Tibial nerve (tissue), 4 donors: ENCODE results near the gene ZFAND3. TPM values are rescaled to one million over a fixed set of nuclear protein-coding genes. Genes with fewer than 3 reads are reported as not detected.

Experiments used
- DNase-seq, 2 donors: peaks; one replicate each; pipeline ENCODE4 v3.0.0-alpha.2; 2019; ENCODE audit warnings: low spot score in 2 of 2
- H3K27ac ChIP-seq, 4 donors: fragments of 200-600 bp; sonication (generic) in 3 of 4; one replicate each; pipeline ENCODE4 v1.5.1; 2017 to 2019; ENCODE audit warnings: mild to moderate bottlenecking in 1 of 4
- H3K27me3 ChIP-seq, 2 donors: fragments of 200-600 bp; sonication (generic) in 1 of 2; one replicate each; pipeline versions ENCODE4 v1.5.1 to v1.6.0; 2017 to 2019
- H3K36me3 ChIP-seq, 3 donors: fragments of 200-600 bp; sonication (generic); one replicate each; pipeline ENCODE4 v1.5.1; 2018 to 2019
- H3K4me1 ChIP-seq, 4 donors: fragments of 200-600 bp; sonication (generic) in 3 of 4; one replicate each; pipeline ENCODE4 v1.5.1; 2017 to 2019
- H3K4me3 ChIP-seq, 4 donors: fragments of 200-600 bp; sonication (generic) in 3 of 4; one replicate each; pipeline ENCODE4 v1.5.1; 2017 to 2019; ENCODE audit warnings: mild to moderate bottlenecking in 1 of 4, moderate library complexity in 1 of 4
- H3K9me3 ChIP-seq, 4 donors: fragments of 200-600 bp; sonication (generic) in 3 of 4; one replicate each; pipeline ENCODE4 v1.5.1; 2017 to 2019
- EP300 ChIP-seq, 2 donors: sonication (generic); formaldehyde crosslinking; IDR thresholded peaks; one replicate each; pipeline ENCODE4 v1.6.1; 2017; ENCODE audit warnings: antibody characterized with exemption in 2 of 2, mild to moderate bottlenecking in 1 of 2
- POLR2A ChIP-seq, 2 donors: fragments of 450-650 bp; IDR thresholded peaks; one replicate each; pipeline ENCODE4 v1.6.1; 2017; ENCODE audit warnings: antibody characterized with exemption in 2 of 2, mild to moderate bottlenecking in 2 of 2, moderate library complexity in 2 of 2
- WGBS, 2 donors: methylation state at CpG; one replicate each; pipeline ENCODE4 v1.1.5; 2018; 5-methylcytosine and 5-hydroxymethylcytosine counted together
- total RNA-seq, 4 donors: library from RNA; depleted of rRNA; stranded (reverse); fragments of >200 nt; gene quantifications; one replicate each; pipeline ENCODE4 v1.1.0, GENCODE V29; 2016
- TF ChIP-seq, protein P1 (sequence below), 5 experiments: fragments of 200-600 bp in 3 of 5; fragments of 450-650 bp in 2 of 5; sonication (generic) in 3 of 5; IDR thresholded peaks; one replicate each; pipeline ENCODE4 v1.5.1; 2016 to 2019; ENCODE audit warnings: antibody characterized with exemption in 5 of 5, mild to moderate bottlenecking in 3 of 5, moderate library complexity in 2 of 5

The ZFAND3 gene
- total RNA-seq, 4 donors from 2014 or later, result 30.1 to 47.9 (median 39.1) TPM

DNA sequence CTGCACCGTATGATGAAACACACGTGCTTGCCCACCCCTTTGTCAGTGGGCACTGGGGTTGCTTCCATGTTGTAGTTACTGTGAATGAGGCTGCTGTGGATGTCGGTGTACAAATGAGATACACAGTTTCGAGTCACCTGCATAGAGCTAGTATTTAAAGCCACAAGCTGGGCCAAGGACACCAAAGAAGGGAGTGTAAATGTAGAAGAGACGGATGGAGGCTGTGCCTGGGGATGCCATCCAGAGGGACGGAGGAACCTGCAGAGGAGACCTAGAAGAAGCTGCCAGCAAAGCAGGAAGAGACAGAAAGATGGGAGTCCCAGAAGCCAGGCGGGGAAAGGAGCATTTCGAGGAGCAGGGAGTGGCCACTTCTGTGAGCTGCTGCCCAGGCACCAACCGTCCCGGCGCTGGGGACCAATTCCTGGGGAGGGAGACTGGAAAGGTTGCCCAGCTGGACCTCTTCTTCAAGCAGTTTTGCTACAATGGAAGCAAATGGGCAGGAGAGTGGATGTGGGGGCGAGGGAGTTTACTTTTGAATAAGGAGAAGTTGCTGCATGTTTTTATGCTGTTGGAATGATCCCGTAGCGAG lies 339.3 kb downstream of the ZFAND3 start:
- H3K27me3 ChIP-seq, result no peaks in the 10 kb centered on the region
- H3K9me3 ChIP-seq, result peaks cover 0 to 10% (median 0%) of the 10 kb centered on the region in 4 donors
- no peak for DNase-seq
- no peak overlapping the region for H3K27ac ChIP-seq
- TF ChIP-seq EP300 (IDR thresholded peaks at IDR 0.05) (no peak), POLR2A (IDR thresholded peaks at IDR 0.05) (no peak)
- TF ChIP-seq, protein P1, sequence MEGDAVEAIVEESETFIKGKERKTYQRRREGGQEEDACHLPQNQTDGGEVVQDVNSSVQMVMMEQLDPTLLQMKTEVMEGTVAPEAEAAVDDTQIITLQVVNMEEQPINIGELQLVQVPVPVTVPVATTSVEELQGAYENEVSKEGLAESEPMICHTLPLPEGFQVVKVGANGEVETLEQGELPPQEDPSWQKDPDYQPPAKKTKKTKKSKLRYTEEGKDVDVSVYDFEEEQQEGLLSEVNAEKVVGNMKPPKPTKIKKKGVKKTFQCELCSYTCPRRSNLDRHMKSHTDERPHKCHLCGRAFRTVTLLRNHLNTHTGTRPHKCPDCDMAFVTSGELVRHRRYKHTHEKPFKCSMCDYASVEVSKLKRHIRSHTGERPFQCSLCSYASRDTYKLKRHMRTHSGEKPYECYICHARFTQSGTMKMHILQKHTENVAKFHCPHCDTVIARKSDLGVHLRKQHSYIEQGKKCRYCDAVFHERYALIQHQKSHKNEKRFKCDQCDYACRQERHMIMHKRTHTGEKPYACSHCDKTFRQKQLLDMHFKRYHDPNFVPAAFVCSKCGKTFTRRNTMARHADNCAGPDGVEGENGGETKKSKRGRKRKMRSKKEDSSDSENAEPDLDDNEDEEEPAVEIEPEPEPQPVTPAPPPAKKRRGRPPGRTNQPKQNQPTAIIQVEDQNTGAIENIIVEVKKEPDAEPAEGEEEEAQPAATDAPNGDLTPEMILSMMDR (IDR thresholded peaks at IDR 0.05), result no peak
- no peak overlapping the region for H3K4me3 ChIP-seq
- H3K4me1 ChIP-seq, result peaks cover 0 to 3% (median 0%) of the 10 kb centered on the region in 4 donors
- peaks cover 0 to 45% (median 0%) of the 10 kb centered on the region in 3 donors for H3K36me3 ChIP-seq
- 85 to 92% methylated on average over 14 of the region's 14 CpGs for WGBS, 2 donors

GRCh38 chr6:38159596-38159995 lies 340.1 kb downstream of the ZFAND3 start:
- H3K4me3 ChIP-seq, result no peak overlapping the region
- 91 to 93% methylated on average over 8 of the region's 8 CpGs for WGBS, 2 donors
- H3K27ac ChIP-seq, result no peak overlapping the region
- TF ChIP-seq POLR2A (IDR thresholded peaks at IDR 0.05) (no peak), EP300 (IDR thresholded peaks at IDR 0.05) (no peak)
- TF ChIP-seq, protein P1 (IDR thresholded peaks at IDR 0.05), result no peak
- H3K36me3 ChIP-seq, result peaks cover 0 to 41% (median 0%) of the 10 kb centered on the region in 3 donors
- H3K27me3 ChIP-seq, result no peaks in the 10 kb centered on the region
- DNase-seq, result no peak
- H3K9me3 ChIP-seq, result peaks cover 0 to 10% (median 0%) of the 10 kb centered on the region in 4 donors
- H3K4me1 ChIP-seq, result no peaks in the 10 kb centered on the region

DNA sequence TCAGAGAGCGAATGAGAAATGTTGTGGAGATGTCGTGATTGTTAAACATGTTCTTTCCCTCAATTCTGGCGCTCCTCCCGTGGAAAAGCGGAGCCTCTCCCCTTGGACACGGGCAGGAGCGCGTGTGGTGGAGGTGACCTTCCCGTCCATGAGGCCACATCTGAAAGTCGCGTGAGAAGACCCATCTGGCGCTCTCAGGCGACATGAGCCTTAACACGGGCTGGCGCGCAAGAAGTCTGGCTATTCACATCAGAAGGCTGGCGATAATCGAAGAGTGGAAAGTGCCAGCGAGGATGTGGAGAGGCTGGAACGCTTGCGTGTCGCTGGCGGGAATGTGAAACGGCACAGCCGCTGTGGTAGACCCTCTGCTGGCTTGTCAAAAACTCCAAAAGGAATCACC lies 341.3 kb downstream of the ZFAND3 start:
- DNase-seq, result no peak
- no peak overlapping the region for H3K27ac ChIP-seq
- H3K4me3 ChIP-seq, result no peak overlapping the region
- H3K27me3 ChIP-seq, result no peaks in the 10 kb centered on the region
- TF ChIP-seq POLR2A (IDR thresholded peaks at IDR 0.05) (no peak), EP300 (IDR thresholded peaks at IDR 0.05) (no peak)
- TF ChIP-seq, protein P1 (IDR thresholded peaks at IDR 0.05), result no peak
- H3K4me1 ChIP-seq, result peaks cover 0 to 3% (median 0%) of the 10 kb centered on the region in 4 donors
- 96 to 97% methylated on average over 25 of the region's 25 CpGs for WGBS, 2 donors
- peaks cover 0 to 10% (median 0%) of the 10 kb centered on the region in 4 donors for H3K9me3 ChIP-seq
- H3K36me3 ChIP-seq, result peaks cover 0 to 32% (median 0%) of the 10 kb centered on the region in 3 donors

DNA sequence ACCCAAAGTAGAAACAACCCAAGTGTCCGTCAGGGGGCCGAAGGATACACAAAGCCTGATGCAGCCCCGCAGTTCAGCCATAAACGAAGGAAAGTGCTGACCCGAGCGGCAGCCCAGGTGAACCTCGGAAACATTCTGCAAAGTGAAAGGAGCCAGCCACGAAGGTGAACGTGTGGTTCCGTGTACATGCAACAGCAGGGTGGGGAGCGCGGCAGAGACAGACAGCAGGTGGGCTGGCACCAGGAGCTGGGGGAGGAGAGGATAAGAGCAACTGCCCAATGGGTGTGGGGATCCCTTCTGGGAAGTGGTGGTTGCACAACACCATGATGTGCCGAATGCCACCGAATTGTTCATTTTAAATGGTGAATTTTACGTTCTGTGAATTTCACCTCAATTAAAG lies 341.8 kb downstream of the ZFAND3 start:
- DNase-seq, result no peak
- peaks cover 0 to 3% (median 0%) of the 10 kb centered on the region in 4 donors for H3K4me1 ChIP-seq
- H3K4me3 ChIP-seq, result no peak overlapping the region
- H3K36me3 ChIP-seq, result peaks cover 0 to 32% (median 0%) of the 10 kb centered on the region in 3 donors
- no peak overlapping the region for H3K27ac ChIP-seq
- no peaks in the 10 kb centered on the region for H3K27me3 ChIP-seq
- peaks cover 0 to 10% (median 0%) of the 10 kb centered on the region in 4 donors for H3K9me3 ChIP-seq
- no peak for TF ChIP-seq EP300 (IDR thresholded peaks at IDR 0.05)
- WGBS, 2 donors, result 94 to 98% methylated on average over 15 of the region's 15 CpGs

DNA sequence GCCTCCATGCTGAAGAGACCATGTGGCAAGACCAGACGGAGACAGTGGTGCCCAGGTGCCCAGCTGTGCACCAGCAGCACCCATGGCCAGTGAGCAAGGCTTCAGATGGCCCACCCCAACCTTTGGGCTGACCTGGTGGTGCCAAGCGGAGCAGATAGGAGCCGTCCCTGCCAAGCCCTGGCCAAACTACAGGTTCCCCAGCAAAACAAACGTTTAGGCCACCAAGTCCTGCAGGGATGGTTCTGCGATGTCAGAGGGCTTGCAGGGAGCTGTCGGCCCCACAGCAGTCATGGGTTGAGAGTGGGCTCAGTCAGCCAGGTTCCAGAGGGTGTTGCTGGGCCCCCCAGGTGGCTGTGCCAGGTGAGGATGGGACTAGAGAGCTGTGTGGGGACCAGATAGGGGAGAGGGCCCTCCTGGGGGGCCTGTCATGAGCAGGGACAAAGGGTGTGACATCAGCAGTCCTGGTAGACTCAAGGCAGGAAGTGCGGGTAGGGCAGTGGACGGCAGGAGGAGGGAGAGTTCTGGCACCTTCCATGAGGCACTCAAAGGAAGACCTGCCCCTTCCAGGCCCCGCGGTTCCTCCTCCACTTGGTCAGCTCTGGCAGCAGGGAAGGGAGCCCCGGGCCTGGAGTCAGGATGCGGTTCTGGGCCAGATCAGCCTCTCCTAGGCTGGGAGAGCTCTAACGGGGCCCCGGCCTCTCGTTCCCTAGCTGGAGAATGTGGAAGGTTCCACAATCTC lies 342.4 kb downstream of the ZFAND3 start:
- H3K27me3 ChIP-seq, result no peaks in the 10 kb centered on the region
- WGBS, 2 donors, result 89 to 93% methylated on average over 12 to 15 of the region's 15 CpGs
- peaks cover 0 to 3% (median 0%) of the 10 kb centered on the region in 4 donors for H3K4me1 ChIP-seq
- TF ChIP-seq, protein P1 (IDR thresholded peaks at IDR 0.05), result no peak
- TF ChIP-seq EP300 (IDR thresholded peaks at IDR 0.05), result no peak
- no peak for TF ChIP-seq POLR2A (IDR thresholded peaks at IDR 0.05)
- H3K36me3 ChIP-seq, result peaks cover 0 to 32% (median 0%) of the 10 kb centered on the region in 3 donors
- no peak for DNase-seq
- no peak overlapping the region for H3K4me3 ChIP-seq
- peaks cover 0 to 10% (median 0%) of the 10 kb centered on the region in 4 donors for H3K9me3 ChIP-seq
- H3K27ac ChIP-seq, result no peak overlapping the region
